ENCODE results near the gene PSTK. TPM values are rescaled to one million over a fixed set of nuclear protein-coding genes. Genes with fewer than 3 reads are reported as not detected.

Gene PSTK
- total RNA-seq, result 1 to 10 TPM; 4.3 to 4.8 TPM

GRCh38 chr10:122980209-122981065, at the start of gene PSTK:
TSS of gene PSTK (plus strand) at chr10:122980401. CDS start at chr10:122980480, 79 bp downstream.
- CTCF ChIA-PET, result interaction anchor here (0.6 to 5.0 kb wide), 13 partner anchors 9 to 445 kb away, joined by 3 to 30 read pairs (median 3); partner anchors contain the start of genes ACADSB and IKZF5
- Mint-ChIP-seq H3K9me3 (no peaks in the 10 kb centered on the region), H3K27ac (peak within 1 kb of the TSS; percentile 96), H3K4me1 (ENCODE audit: low read depth) (peaks cover 16% of the 10 kb centered on the region), H3K36me3 (ENCODE audit: low read depth) (no peaks in the 10 kb centered on the region), H3K4me3 (peak within 1 kb of the TSS; percentile 75), H3K27me3 (no peaks in the 10 kb centered on the region)
- DNase-seq, result peak; percentile 92
- intact Hi-C loops (cut with micrococcal nuclease), result no loop called here
- TF ChIP-seq, protein P1, sequence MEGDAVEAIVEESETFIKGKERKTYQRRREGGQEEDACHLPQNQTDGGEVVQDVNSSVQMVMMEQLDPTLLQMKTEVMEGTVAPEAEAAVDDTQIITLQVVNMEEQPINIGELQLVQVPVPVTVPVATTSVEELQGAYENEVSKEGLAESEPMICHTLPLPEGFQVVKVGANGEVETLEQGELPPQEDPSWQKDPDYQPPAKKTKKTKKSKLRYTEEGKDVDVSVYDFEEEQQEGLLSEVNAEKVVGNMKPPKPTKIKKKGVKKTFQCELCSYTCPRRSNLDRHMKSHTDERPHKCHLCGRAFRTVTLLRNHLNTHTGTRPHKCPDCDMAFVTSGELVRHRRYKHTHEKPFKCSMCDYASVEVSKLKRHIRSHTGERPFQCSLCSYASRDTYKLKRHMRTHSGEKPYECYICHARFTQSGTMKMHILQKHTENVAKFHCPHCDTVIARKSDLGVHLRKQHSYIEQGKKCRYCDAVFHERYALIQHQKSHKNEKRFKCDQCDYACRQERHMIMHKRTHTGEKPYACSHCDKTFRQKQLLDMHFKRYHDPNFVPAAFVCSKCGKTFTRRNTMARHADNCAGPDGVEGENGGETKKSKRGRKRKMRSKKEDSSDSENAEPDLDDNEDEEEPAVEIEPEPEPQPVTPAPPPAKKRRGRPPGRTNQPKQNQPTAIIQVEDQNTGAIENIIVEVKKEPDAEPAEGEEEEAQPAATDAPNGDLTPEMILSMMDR (IDR thresholded peaks at IDR 0.05), result peak; percentile 89
- POLR2A ChIA-PET, result interaction anchor here (0.6 to 6.2 kb wide), 10 partner anchors 9 to 41 kb away, joined by 3 to 38 read pairs (median 6); partner anchors contain the start of genes ACADSB, C10orf88 and IKZF5
- peak; percentile 98 for ATAC-seq

DNA sequence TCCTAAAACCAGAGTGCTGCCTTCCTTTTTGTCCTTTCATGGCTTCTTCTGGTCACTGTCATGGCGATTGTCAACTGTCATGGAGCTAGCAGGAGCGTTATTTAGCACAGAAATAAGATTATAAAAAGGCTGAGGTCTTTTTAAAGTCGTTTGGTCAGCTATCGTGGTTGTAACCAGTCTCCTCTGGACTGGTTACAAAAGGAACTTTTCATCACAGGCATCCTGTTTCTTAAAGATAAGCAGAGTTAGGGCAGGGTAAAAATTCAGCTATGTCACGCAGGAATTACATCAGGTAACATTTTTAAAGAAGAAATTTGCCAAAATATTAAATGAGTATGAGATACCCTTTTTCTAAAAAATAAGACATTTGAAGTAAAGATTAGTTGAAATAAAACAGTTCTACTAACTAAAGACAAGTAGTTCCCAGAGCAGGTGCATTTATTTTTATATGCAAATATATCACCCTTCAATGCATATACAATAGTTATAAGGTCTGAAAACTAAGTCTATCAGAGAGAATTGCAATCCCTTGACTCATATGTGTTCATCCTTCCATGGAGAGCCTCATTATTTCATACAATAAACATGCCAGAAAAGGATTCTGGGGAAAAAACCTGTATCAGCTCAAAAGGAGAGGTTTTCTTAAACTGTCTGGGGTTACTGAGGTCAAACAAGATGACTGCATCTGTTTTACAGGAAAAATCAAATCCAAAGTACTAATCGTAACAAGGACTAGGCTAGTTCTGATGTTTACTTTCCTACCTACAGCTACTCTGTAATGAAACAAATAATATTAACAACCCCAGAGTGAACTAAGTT, 48.9 kb upstream of the PSTK start:
- intact Hi-C loops (cut with micrococcal nuclease), result no loop called here
- no peaks in the 10 kb centered on the region for H3K27me3 Mint-ChIP-seq
- no peak for ATAC-seq
- no peak overlapping the region for H3K4me3 Mint-ChIP-seq
- ChIA-PET CTCF (no interaction called here), POLR2A (no interaction called here)
- TF ChIP-seq, protein P1 (IDR thresholded peaks at IDR 0.05), result no peak
- no peak for DNase-seq
- no peak overlapping the region for H3K27ac Mint-ChIP-seq
- H3K4me1 Mint-ChIP-seq (ENCODE audit: low read depth), result peaks cover 2% of the 10 kb centered on the region
- no peaks in the 10 kb centered on the region for H3K9me3 Mint-ChIP-seq
- peaks cover 5% of the 10 kb centered on the region for H3K36me3 Mint-ChIP-seq (ENCODE audit: low read depth)

DNA sequence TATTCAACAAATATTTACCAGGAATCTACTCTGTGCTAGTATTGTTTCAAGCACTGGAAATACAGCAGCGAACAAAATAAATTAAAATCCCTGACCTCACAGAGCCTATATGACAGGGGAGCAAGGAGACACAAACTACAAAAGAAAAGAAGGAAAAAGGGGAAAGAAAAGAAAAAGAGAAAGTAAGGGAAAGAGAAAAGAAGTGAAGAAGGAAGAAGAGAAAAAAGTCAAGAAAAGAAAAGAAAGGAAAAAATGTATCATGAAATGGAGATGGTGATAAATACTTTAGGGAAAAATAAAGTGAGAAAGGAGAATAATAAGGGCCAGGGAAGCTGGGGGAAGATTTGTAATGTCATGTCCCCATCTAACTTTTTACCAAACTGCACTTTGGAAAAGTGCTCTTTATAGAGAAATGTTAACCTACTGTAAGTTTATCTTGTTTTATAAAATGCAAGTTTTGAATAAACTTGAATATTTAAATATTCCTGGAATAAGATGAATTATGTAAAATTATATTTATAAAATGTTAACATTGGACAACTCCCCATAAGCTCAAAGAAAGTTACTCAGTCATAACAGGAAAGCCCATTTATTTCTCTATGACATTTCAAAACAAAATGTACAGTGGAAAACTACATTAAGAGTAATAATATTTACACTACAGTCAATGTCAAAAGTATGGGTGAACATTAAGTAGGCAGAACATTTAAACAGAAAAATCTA, 40.9 kb upstream of the PSTK start:
- peaks cover 26% of the 10 kb centered on the region for H3K36me3 Mint-ChIP-seq (ENCODE audit: low read depth)

DNA sequence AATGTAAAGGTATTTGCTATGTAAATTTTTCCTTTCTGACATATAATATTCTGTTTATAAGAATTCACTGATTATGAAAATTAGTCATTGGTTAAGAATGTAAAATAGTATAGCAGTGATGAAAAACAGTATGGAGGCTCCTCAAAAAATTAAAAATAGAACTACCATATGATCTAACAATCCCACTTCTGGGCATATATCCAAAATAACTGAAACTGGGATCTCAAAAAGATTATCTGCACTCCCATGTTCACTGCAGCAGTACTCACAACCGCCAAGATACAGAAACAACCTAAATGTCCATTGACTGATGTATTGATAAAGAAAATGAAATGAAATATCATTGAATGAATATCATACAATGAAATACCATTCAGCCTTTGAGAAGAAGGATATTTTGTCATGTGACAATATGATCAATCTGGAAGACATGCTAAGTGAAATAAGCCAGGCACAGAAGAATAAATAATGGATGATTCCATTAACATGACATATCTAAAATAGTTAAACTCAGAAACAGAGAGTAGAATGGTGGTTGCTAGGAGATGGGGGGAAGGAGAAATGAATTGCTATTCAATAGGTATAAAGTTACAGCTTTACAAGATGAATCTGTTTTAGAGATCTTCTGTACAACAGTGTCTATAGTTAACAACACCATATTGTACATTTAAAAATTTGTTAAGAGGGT, 40.2 kb upstream of the PSTK start:
- ChIA-PET CTCF (no interaction called here), POLR2A (interaction anchor here (0.8 kb wide), 1 partner anchor 40 kb away, joined by 4 read pairs; the partner anchor contains the start of gene PSTK)
- Mint-ChIP-seq H3K4me1 (ENCODE audit: low read depth) (peaks cover 4% of the 10 kb centered on the region), H3K36me3 (ENCODE audit: low read depth) (peaks cover 28% of the 10 kb centered on the region), H3K9me3 (no peaks in the 10 kb centered on the region), H3K27me3 (no peaks in the 10 kb centered on the region), H3K27ac (no peak overlapping the region), H3K4me3 (no peak overlapping the region)
- intact Hi-C loops (cut with micrococcal nuclease), result no loop called here
- TF ChIP-seq, protein P1 (IDR thresholded peaks at IDR 0.05), result no peak
- no peak for ATAC-seq
- DNase-seq, result no peak

More for the DNA sequence above, 40.9 kb upstream of the PSTK start:
- POLR2A ChIA-PET, result no interaction called here
- H3K27ac Mint-ChIP-seq, result no peak overlapping the region
- peaks cover 4% of the 10 kb centered on the region for H3K4me1 Mint-ChIP-seq (ENCODE audit: low read depth)
- no peak overlapping the region for H3K4me3 Mint-ChIP-seq
- TF ChIP-seq, protein P1 (IDR thresholded peaks at IDR 0.05), result no peak
- intact Hi-C loops (cut with micrococcal nuclease), result no loop called here
- DNase-seq (no peak), ATAC-seq (no peak)
- H3K27me3 Mint-ChIP-seq, result no peaks in the 10 kb centered on the region
- CTCF ChIA-PET, result no interaction called here
- no peaks in the 10 kb centered on the region for H3K9me3 Mint-ChIP-seq
